SK-N-SH treated with all-trans-retinoic acid at 6 μM for 48 hours (cell line): ENCODE measurements around the gene CCNB3.

Experiments used
- ATAC-seq: fragments of 200-7000 bp; cut with Tn5 transposase; 3 replicates; pipeline ENCODE4 v1.9.1; 2020; ENCODE audit warnings: mild to moderate bottlenecking, moderate library complexity
- ARNTL ChIP-seq: fragments of 450-650 bp; formaldehyde crosslinking; IDR thresholded peaks from 2 replicates; pipeline ENCODE4 v1.5.0; 2020; ENCODE audit warnings: low read depth, mild to moderate bottlenecking, moderate library complexity, borderline replicate concordance
- BACH2 ChIP-seq: fragments of 250-450 bp; sonication (Bioruptor Pico); IDR thresholded peaks from 2 replicates; pipeline ENCODE4 v1.9.0; 2021; ENCODE audit warnings: mild to moderate bottlenecking, borderline replicate concordance
- CREB5 ChIP-seq: fragments of 250-450 bp; sonication (Bioruptor Pico); IDR thresholded peaks from 2 replicates; pipeline ENCODE4 v1.5.1; 2020; ENCODE audit warnings: low read depth, mild to moderate bottlenecking, moderate library complexity
- CSDC2 ChIP-seq: fragments of 250-450 bp; sonication (Bioruptor Pico); IDR thresholded peaks from 2 replicates; pipeline ENCODE4 v1.5.0; 2020; ENCODE audit warnings: mild to moderate bottlenecking, moderate library complexity
- CSRNP3 ChIP-seq: fragments of 250-450 bp; sonication (Bioruptor Pico); IDR thresholded peaks from 2 replicates; pipeline ENCODE4 v1.5.1; 2021; ENCODE audit warnings: mild to moderate bottlenecking, moderate library complexity
- ESRRG ChIP-seq: fragments of 250-450 bp; sonication (Bioruptor Pico); IDR thresholded peaks from 2 replicates; pipeline ENCODE4 v1.6.1; 2021; ENCODE audit warnings: mild to moderate bottlenecking
- GLIS3 ChIP-seq: fragments of 250-450 bp; sonication (Bioruptor Pico); IDR thresholded peaks from 2 replicates; pipeline ENCODE4 v1.5.0; 2020; ENCODE audit warnings: mild to moderate bottlenecking, moderate library complexity
- ISL1 ChIP-seq: fragments of 250-450 bp; sonication (Bioruptor Pico); IDR thresholded peaks from 2 replicates; pipeline ENCODE4 v2.1.2; 2022; ENCODE audit warnings: mild to moderate bottlenecking, moderate library complexity
- OSR1 ChIP-seq: fragments of 250-450 bp; sonication (Bioruptor Pico); IDR thresholded peaks from 2 replicates; pipeline ENCODE4 v1.8.0; 2022; ENCODE audit warnings: moderate library complexity, mild to moderate bottlenecking, inconsistent platforms
- PATZ1 ChIP-seq: fragments of 250-450 bp; sonication (Bioruptor Pico); IDR thresholded peaks from 2 replicates; pipeline ENCODE4 v1.8.0; 2020; ENCODE audit warnings: mild to moderate bottlenecking, moderate library complexity, borderline replicate concordance
- POU6F1 ChIP-seq: fragments of 250-450 bp; sonication (Bioruptor Pico); IDR thresholded peaks from 2 replicates; pipeline ENCODE4 v1.8.0; 2021; ENCODE audit warnings: low read depth, mild to moderate bottlenecking, moderate library complexity, borderline replicate concordance
- PPARA ChIP-seq: fragments of 250-450 bp; sonication (Bioruptor Pico); IDR thresholded peaks from 2 replicates; pipeline ENCODE4 v1.5.0; 2020; ENCODE audit warnings: mild to moderate bottlenecking, borderline replicate concordance
- RARB ChIP-seq: fragments of 250-450 bp; sonication (Bioruptor Pico); IDR thresholded peaks from 2 replicates; pipeline ENCODE4 v1.8.0; 2021; ENCODE audit warnings: mild to moderate bottlenecking, moderate library complexity
- SNAI2 ChIP-seq: fragments of 250-450 bp; sonication (Bioruptor Pico); IDR thresholded peaks from 2 replicates; pipeline ENCODE4 v1.5.0; 2020; ENCODE audit warnings: mild to moderate bottlenecking, moderate library complexity
- TOX ChIP-seq: fragments of 250-450 bp; sonication (Bioruptor Pico); IDR thresholded peaks from 2 replicates; pipeline ENCODE4 v1.8.0; 2021; ENCODE audit warnings: mild to moderate bottlenecking, moderate library complexity, borderline replicate concordance
- TSHZ2 ChIP-seq: fragments of 250-450 bp; sonication (Bioruptor Pico); IDR thresholded peaks from 2 replicates; pipeline ENCODE4 v1.5.0; 2020; ENCODE audit warnings: mild to moderate bottlenecking, moderate library complexity
- ZC3H10 ChIP-seq: fragments of 250-450 bp; sonication (Bioruptor Pico); IDR thresholded peaks from 2 replicates; pipeline ENCODE4 v1.5.1; 2021; ENCODE audit warnings: mild to moderate bottlenecking, moderate library complexity
- ZFP3 ChIP-seq: fragments of 250-450 bp; sonication (Bioruptor Pico); IDR thresholded peaks from 2 replicates; pipeline ENCODE4 v1.5.0; 2020; ENCODE audit warnings: mild to moderate bottlenecking, moderate library complexity
- ZFP30 ChIP-seq: fragments of 450-650 bp; formaldehyde crosslinking; IDR thresholded peaks from 2 replicates; pipeline ENCODE4 v1.5.0; 2022; ENCODE audit warnings: mild to moderate bottlenecking, moderate library complexity
- ZNF565 ChIP-seq: fragments of 450-650 bp; formaldehyde crosslinking; conservative IDR thresholded peaks from 2 replicates; pipeline ENCODE4 v1.5.0; 2020; ENCODE audit warnings: low read depth, mild to moderate bottlenecking, moderate library complexity
- ZNF70 ChIP-seq: fragments of 450-650 bp; formaldehyde crosslinking; IDR thresholded peaks from 2 replicates; pipeline ENCODE4 v1.5.0; 2020; ENCODE audit warnings: mild to moderate bottlenecking, moderate library complexity

CCNB3 gene

GRCh38 chrX:50333308-50333707 lies 128.7 kb downstream of the CCNB3 start:
- TF ChIP-seq PPARA (no peak), ZC3H10 (CRISPR knock-in tag) (no peak), ZFP3 (no peak), ISL1 (CRISPR knock-in tag) (no peak), GLIS3 (CRISPR knock-in tag) (no peak), ZFP30 (CRISPR knock-in tag) (no peak), CSDC2 (CRISPR knock-in tag) (no peak), RARB (no peak), ESRRG (no peak), TSHZ2 (no peak), ARNTL (CRISPR knock-in tag) (no peak), ZNF565 (CRISPR knock-in tag) (no peak)
- no peak for ATAC-seq

GRCh38 chrX:50343917-50344316 lies 139.4 kb downstream of the CCNB3 start:
- TF ChIP-seq ESRRG (no peak), POU6F1 (CRISPR knock-in tag) (no peak)
- no peak for ATAC-seq

GRCh38 chrX:50372966-50373365 lies 168.4 kb downstream of the CCNB3 start:
- TF ChIP-seq OSR1 (CRISPR knock-in tag), result no peak
- no peak for ATAC-seq

- no peak for ATAC-seq
- TF ChIP-seq SNAI2 (CRISPR knock-in tag) (no peak), TOX (CRISPR knock-in tag) (no peak), ZNF70 (no peak)
Observed at GRCh38 chrX:50375481-50376267, 171.1 kb downstream of the CCNB3 start.

- no peak for ATAC-seq
- TF ChIP-seq GLIS3 (CRISPR knock-in tag) (no peak), CSDC2 (CRISPR knock-in tag) (no peak), OSR1 (CRISPR knock-in tag) (no peak), ZC3H10 (CRISPR knock-in tag) (no peak), ZNF70 (no peak), CSRNP3 (CRISPR knock-in tag) (no peak), PATZ1 (CRISPR knock-in tag) (no peak), BACH2 (CRISPR knock-in tag) (no peak), TSHZ2 (no peak), CREB5 (CRISPR knock-in tag) (no peak), PPARA (no peak), ZFP3 (no peak), SNAI2 (CRISPR knock-in tag) (no peak), ISL1 (CRISPR knock-in tag) (no peak)
Observed at GRCh38 chrX:50381729-50382415, 177.3 kb downstream of the CCNB3 start.
